H9 (cell line): ENCODE results near the gene CD2AP. TPM values are rescaled to one million over a fixed set of nuclear protein-coding genes. Genes with fewer than 3 reads are reported as not detected.

Source experiments
- DNase-seq: peaks from one replicate; pipeline ENCODE4 v3.0.0-alpha.2; 2017
- H2AFZ ChIP-seq: one replicate; pipeline ENCODE4 v1.6.1; 2013; ENCODE audit warnings: mild to moderate bottlenecking, low read length, control low read depth, moderate library complexity
- H2AK5ac ChIP-seq: 2 replicates; pipeline ENCODE4 v1.6.1; 2013; ENCODE audit warnings: low read length, control low read depth, mixed read lengths; ENCODE audit not compliant: insufficient read length
- H2BK120ac ChIP-seq: one replicate; pipeline ENCODE4 v1.6.1; 2013; ENCODE audit warnings: low read depth, mild to moderate bottlenecking, low read length, control low read depth, inconsistent platforms; ENCODE audit not compliant: poor library complexity, severe bottlenecking
- H2BK12ac ChIP-seq: 2 replicates; pipeline ENCODE4 v1.6.1; 2013; ENCODE audit warnings: low read length, control low read depth, mixed read lengths, low read depth; ENCODE audit not compliant: insufficient read length
- H2BK15ac ChIP-seq: 2 replicates; pipeline ENCODE4 v1.6.1; 2013; ENCODE audit warnings: low read depth, low read length, control low read depth
- H2BK20ac ChIP-seq: one replicate; pipeline ENCODE4 v1.6.1; 2013; ENCODE audit warnings: low read depth, mild to moderate bottlenecking, low read length, control low read depth, inconsistent platforms; ENCODE audit not compliant: poor library complexity, severe bottlenecking
- H2BK5ac ChIP-seq: 2 replicates; pipeline ENCODE4 v1.6.1; 2013; ENCODE audit warnings: low read length, control low read depth, mixed read lengths; ENCODE audit not compliant: insufficient read length
- H3K14ac ChIP-seq: 2 replicates; pipeline ENCODE4 v1.6.1; 2013; ENCODE audit warnings: low read length, control low read depth; ENCODE audit not compliant: insufficient read depth
- H3K18ac ChIP-seq: 2 replicates; pipeline ENCODE4 v1.6.1; 2013; ENCODE audit warnings: low read depth, mild to moderate bottlenecking, mixed read lengths, low read length, control low read depth; ENCODE audit not compliant: insufficient read length
- H3K23ac ChIP-seq: 2 replicates; pipeline ENCODE4 v1.6.1; 2013; ENCODE audit warnings: low read length, control low read depth, mixed read lengths, low read depth; ENCODE audit not compliant: insufficient read length
- H3K23me2 ChIP-seq: 2 replicates; pipeline ENCODE4 v1.6.1; 2013; ENCODE audit warnings: low read depth, mild to moderate bottlenecking, mixed read lengths, low read length, control low read depth; ENCODE audit not compliant: insufficient read length, poor library complexity, severe bottlenecking
- H3K27ac ChIP-seq: 2 replicates; pipeline ENCODE4 v1.5.1; 2013; ENCODE audit warnings: low read length, control low read depth, mixed read lengths, low read depth; ENCODE audit not compliant: insufficient read length
- H3K27me3 ChIP-seq: 2 replicates; pipeline ENCODE4 v1.6.1; 2013; ENCODE audit warnings: low read length, control low read depth, inconsistent platforms; ENCODE audit not compliant: insufficient read depth
- H3K4ac ChIP-seq: 2 replicates; pipeline ENCODE4 v1.6.1; 2013; ENCODE audit warnings: low read depth, mild to moderate bottlenecking, control low read depth, inconsistent platforms, low read length, moderate library complexity
- H3K4me1 ChIP-seq: 2 replicates; pipeline ENCODE4 v1.6.1; 2013; ENCODE audit warnings: low read length, control low read depth, inconsistent platforms; ENCODE audit not compliant: insufficient read depth
- H3K4me2 ChIP-seq: 2 replicates; pipeline ENCODE4 v1.6.1; 2013; ENCODE audit warnings: low read length, control low read depth, mixed read lengths; ENCODE audit not compliant: insufficient read length, insufficient read depth
- H3K56ac ChIP-seq: 2 replicates; pipeline ENCODE4 v1.6.1; 2013; ENCODE audit warnings: low read depth, mild to moderate bottlenecking, mixed read lengths, low read length, control low read depth; ENCODE audit not compliant: insufficient read length
- H3K79me1 ChIP-seq: 2 replicates; pipeline ENCODE4 v1.6.1; 2013; ENCODE audit warnings: low read depth, mild to moderate bottlenecking, moderate library complexity, low read length, control low read depth, inconsistent platforms; ENCODE audit not compliant: insufficient read depth, poor library complexity, severe bottlenecking
- H3K79me2 ChIP-seq: 2 replicates; pipeline ENCODE4 v1.6.1; 2013; ENCODE audit warnings: low read length, control low read depth, inconsistent platforms; ENCODE audit not compliant: insufficient read depth
- H3K9ac ChIP-seq: 2 replicates; pipeline ENCODE4 v1.6.1; 2013; ENCODE audit warnings: low read length, control low read depth, mixed read lengths; ENCODE audit not compliant: insufficient read length; ENCODE audit errors: extremely low read depth
- H3K9me3 ChIP-seq: one replicate; pipeline ENCODE4 v1.6.1; 2013; ENCODE audit warnings: low read depth, low read length, inconsistent platforms; ENCODE audit not compliant: control insufficient read depth
- H3T11ph ChIP-seq: one replicate; pipeline ENCODE4 v1.6.1; 2013; ENCODE audit warnings: mild to moderate bottlenecking, low read length, control low read depth, inconsistent platforms
- H4K20me1 ChIP-seq: one replicate; pipeline ENCODE4 v1.6.1; 2013; ENCODE audit not compliant: control insufficient read depth, insufficient read length, insufficient read depth
- H4K5ac ChIP-seq: 2 replicates; pipeline ENCODE4 v1.6.1; 2013; ENCODE audit warnings: low read depth, mild to moderate bottlenecking, mixed read lengths, low read length, control low read depth; ENCODE audit not compliant: insufficient read length
- H4K8ac ChIP-seq: replicated peaks from 2 replicates; pipeline ENCODE4 v1.6.1; 2013; ENCODE audit warnings: low read length, control low read depth, mixed read lengths, low read depth; ENCODE audit not compliant: insufficient read length
- H4K91ac ChIP-seq: 2 replicates; pipeline ENCODE4 v1.6.1; 2013; ENCODE audit warnings: low read depth, mild to moderate bottlenecking, moderate library complexity, mixed read lengths, low read length, control low read depth; ENCODE audit not compliant: insufficient read length
- H3K27ac Mint-ChIP-seq, 3 experiments: 2 replicates in 2 of 3; 3 replicates in 1 of 3; pipeline ENCODE4 v1.8.0; 2020 to 2021; ENCODE audit warnings: mixed read lengths in 3 of 3, mild to moderate bottlenecking in 1 of 3, moderate library complexity in 1 of 3
- H3K27me3 Mint-ChIP-seq: 2 replicates; pipeline ENCODE4 v1.8.0; 2021; ENCODE audit warnings: low read depth, mild to moderate bottlenecking, moderate library complexity, mixed read lengths
- H3K36me3 Mint-ChIP-seq, 3 experiments: 2 replicates in 2 of 3; 3 replicates in 1 of 3; pipeline ENCODE4 v1.8.0; 2020 to 2021; ENCODE audit warnings: low read depth in 3 of 3, mixed read lengths in 3 of 3; ENCODE audit not compliant: insufficient read depth in 1 of 3
- H3K4me1 Mint-ChIP-seq, 2 experiments: 2 replicates each; pipeline ENCODE4 v1.8.0; 2020; ENCODE audit warnings: mixed read lengths in 2 of 2
- H3K4me3 Mint-ChIP-seq, 2 experiments: 2 replicates in 1 of 2; 3 replicates in 1 of 2; pipeline ENCODE4 v1.8.0; 2020 to 2021; ENCODE audit warnings: mild to moderate bottlenecking in 2 of 2, mixed read lengths in 2 of 2, moderate library complexity in 1 of 2
- H3K9me3 Mint-ChIP-seq, 2 experiments: 2 replicates in 1 of 2; 3 replicates in 1 of 2; pipeline ENCODE4 v1.8.0; 2020; ENCODE audit warnings: mild to moderate bottlenecking in 2 of 2, mixed read lengths in 2 of 2, moderate library complexity in 1 of 2
- WGBS: extraction: QIAGEN DNeasy Blood & Tissue Kit; methylation state at CpG from one replicate; pipeline ENCODE4 v1.1.7; 2013; ENCODE audit warnings: missing lambda C conversion rate, low lambda C conversion rate, mixed read lengths; ENCODE audit not compliant: insufficient read length; ENCODE audit errors: extremely low coverage; 5-methylcytosine and 5-hydroxymethylcytosine counted together
- total RNA-seq: library from RNA; stranded (reverse); gene quantifications from 2 replicates; pipeline ENCODE4 v1.2.1, GENCODE V29; 2021
- TF ChIP-seq, protein P1 (sequence below): fragments of 200-600 bp; sonication (generic); conservative IDR thresholded peaks from 3 replicates; pipeline ENCODE4 v1.8.0; 2021; ENCODE audit warnings: antibody characterized with exemption, mild to moderate bottlenecking

The CD2AP gene
- total RNA-seq, 1 experiment from 2014 or later, result 50.1 TPM

DNA sequence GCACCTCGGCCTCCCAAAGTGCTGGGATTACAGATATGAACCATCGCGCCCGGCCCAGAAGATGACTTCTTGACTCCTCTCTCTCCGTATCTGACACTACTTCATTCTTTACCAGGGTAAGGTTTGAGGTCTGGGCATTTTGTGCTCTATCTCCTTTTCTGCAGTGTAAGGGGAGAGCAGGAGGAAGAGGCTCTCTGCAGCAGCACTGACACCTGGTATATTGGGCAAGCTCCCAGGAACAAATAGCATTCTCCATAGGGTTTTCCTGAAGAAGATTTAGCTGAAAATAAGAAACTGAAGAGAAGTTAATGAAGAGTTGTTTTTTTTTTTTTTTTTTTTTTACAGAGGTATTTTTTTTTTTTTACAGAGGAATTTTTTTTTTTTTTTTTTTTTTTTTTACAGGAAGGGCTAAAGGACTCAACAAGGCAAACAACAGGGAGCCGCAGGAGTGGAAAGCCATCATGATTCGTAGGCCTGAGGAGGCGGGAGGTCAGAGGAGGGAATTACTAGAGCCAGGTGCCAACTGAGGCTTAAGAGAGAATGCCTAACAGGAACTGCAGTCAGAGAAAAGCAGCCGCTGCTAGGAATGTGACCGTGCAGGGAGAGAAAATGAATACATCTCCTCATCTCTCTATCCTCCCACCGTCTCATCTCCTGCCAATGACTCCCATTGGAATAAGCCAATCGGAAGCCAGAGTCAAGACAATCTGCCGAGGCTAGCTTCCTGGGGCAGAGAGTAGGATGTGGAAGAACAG lies 186.1 kb downstream of the CD2AP start:
- no CpG with 5 or more reads among the region's 13 CpGs for WGBS
- no peaks in the 10 kb centered on the region for H3K9me3 Mint-ChIP-seq
- H3K27me3 ChIP-seq, result no peaks in the 10 kb centered on the region
- no peaks in the 10 kb centered on the region for H4K20me1 ChIP-seq
- H3K4me3 Mint-ChIP-seq, result no peak overlapping the region
- no peak overlapping the region for H3K9ac ChIP-seq
- H3K14ac ChIP-seq, result no peak overlapping the region
- no peak overlapping the region for H2BK20ac ChIP-seq
- H3K27ac Mint-ChIP-seq, result peak overlapping the region; percentile 88 to 94 (median 90)
- H3K18ac ChIP-seq, result no peak overlapping the region
- peaks cover 3% of the 10 kb centered on the region; the same call in 1 of the 2 replicates for H3K4me1 ChIP-seq
- no peak overlapping the region for H3K56ac ChIP-seq
- H2BK12ac ChIP-seq, result no peak overlapping the region
- TF ChIP-seq, protein P1, sequence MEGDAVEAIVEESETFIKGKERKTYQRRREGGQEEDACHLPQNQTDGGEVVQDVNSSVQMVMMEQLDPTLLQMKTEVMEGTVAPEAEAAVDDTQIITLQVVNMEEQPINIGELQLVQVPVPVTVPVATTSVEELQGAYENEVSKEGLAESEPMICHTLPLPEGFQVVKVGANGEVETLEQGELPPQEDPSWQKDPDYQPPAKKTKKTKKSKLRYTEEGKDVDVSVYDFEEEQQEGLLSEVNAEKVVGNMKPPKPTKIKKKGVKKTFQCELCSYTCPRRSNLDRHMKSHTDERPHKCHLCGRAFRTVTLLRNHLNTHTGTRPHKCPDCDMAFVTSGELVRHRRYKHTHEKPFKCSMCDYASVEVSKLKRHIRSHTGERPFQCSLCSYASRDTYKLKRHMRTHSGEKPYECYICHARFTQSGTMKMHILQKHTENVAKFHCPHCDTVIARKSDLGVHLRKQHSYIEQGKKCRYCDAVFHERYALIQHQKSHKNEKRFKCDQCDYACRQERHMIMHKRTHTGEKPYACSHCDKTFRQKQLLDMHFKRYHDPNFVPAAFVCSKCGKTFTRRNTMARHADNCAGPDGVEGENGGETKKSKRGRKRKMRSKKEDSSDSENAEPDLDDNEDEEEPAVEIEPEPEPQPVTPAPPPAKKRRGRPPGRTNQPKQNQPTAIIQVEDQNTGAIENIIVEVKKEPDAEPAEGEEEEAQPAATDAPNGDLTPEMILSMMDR, result no peak
- H4K91ac ChIP-seq, result no peak overlapping the region
- no peaks in the 10 kb centered on the region for H3K27me3 Mint-ChIP-seq
- no peak overlapping the region for H3K4ac ChIP-seq
- H2AFZ ChIP-seq, result no peak overlapping the region
- H4K5ac ChIP-seq, result no peak overlapping the region
- no peak overlapping the region for H3K27ac ChIP-seq
- no peaks in the 10 kb centered on the region for H3K23me2 ChIP-seq
- no peak overlapping the region for H3T11ph ChIP-seq
- DNase-seq, result peak; percentile 77
- H3K79me2 ChIP-seq, result no peaks in the 10 kb centered on the region
- no peak overlapping the region for H3K4me2 ChIP-seq
- H2BK15ac ChIP-seq, result no peak overlapping the region
- H3K4me1 Mint-ChIP-seq, result peaks cover 13 to 24% of the 10 kb centered on the region in 2 experiments
- no peaks in the 10 kb centered on the region for H3K9me3 ChIP-seq
- no peaks in the 10 kb centered on the region for H3K36me3 Mint-ChIP-seq
- no peak overlapping the region for H2BK5ac ChIP-seq
- H4K8ac ChIP-seq, result no peak overlapping the region
- H3K23ac ChIP-seq, result no peak overlapping the region
- H2BK120ac ChIP-seq, result no peak overlapping the region
- no peak overlapping the region for H2AK5ac ChIP-seq
- H3K79me1 ChIP-seq, result no peaks in the 10 kb centered on the region
